ENCODE data around the gene A4GALT.

DNA sequence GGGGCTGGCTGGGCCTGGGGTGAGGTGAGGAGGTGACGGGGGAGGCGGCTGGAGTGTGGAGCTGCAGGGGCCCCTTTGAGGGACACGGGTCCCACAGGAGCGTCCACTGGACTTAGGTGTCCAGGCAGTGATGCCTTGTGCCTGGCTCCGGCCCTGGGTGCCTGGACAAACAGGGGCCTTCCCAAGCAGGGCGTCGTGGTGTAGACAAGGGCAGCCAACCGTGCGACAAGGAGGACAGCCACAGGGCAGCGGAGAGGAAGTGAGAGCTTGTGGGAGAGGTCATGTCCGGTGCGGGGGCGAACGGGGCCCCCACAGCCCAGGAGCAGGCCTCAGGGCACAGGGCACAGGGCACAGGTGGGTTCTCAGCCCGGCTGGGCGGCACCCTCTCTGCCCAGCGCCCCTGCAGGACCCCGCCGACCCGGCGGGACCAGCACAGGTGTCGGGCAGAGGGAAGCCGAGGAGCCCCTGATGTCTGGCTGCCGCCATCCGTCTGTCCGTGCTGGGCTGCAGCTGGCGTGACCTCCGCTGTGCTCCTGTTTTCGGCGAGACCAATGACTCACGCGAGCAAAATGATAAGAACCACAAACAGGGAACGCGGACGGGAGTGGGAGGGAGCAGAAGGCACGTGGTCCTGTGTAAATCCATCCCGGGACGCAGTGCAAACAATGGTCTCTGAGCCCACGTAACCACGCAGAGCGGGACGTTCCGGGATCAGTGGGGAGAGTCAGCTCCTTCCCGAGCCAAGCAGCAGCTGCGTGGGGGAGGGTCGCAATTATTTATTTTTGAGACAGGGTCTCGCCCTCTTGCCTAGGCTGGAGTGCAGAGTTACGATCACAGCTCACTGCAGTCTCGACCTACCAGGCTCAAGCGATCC, 49.1 kb upstream of the A4GALT start:
- TF ChIP-seq EZH2 (IDR thresholded peaks at IDR 0.05; ENCODE audit: borderline replicate concordance, insufficient read depth, low read depth, low read length, poor library complexity, severe bottlenecking) (no peak), CTCF (IDR thresholded peaks at IDR 0.05) (no peak)
